ENCODE results near the gene EXD1. TPM values are rescaled to one million over a fixed set of nuclear protein-coding genes. Genes with fewer than 3 reads are reported as not detected.

EXD1 gene
- total RNA-seq, 1 experiment from 2014 or later, result not detected

DNA sequence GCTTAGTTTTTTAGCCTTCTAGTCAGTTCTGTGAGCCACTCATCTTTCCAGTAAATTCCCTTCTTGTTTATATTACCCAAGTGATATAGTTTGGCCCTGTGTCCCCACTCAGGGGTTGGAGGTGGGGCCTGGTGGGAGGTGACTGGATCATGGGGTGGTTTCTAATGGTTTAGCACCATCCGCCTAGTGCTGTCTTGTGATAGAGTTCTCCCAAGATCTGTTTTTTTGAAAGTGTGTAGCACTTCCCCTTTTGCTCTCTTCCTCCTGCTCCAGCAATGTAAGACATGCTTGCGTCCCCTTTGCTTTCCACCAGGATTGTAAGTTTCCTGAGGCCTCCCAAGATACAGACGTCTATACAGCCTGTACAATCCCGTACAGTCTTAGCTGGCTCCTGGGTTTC lies 60.8 kb downstream of the EXD1 start:
- no peaks in the 10 kb centered on the region for H3K4me1 ChIP-seq (ENCODE audit: insufficient read depth, low read length, poor library complexity, severe bottlenecking)
- BruUV-seq (replicated peaks), result no TSS peak
- H3K36me3 ChIP-seq (ENCODE audit: insufficient read depth, low read length, poor library complexity, severe bottlenecking), result no peaks in the 10 kb centered on the region
- ChIA-PET CTCF (no interaction called here), POLR2A (ENCODE audit: low non-redundant PET) (no interaction called here)
- no peak for DNase-seq (ENCODE audit: low spot score)
- no peaks in the 10 kb centered on the region for H3K9me3 ChIP-seq (ENCODE audit: low read depth, low read length, poor library complexity, severe bottlenecking)
- no peak overlapping the region for H3K4me3 ChIP-seq (ENCODE audit: low read depth, low read length, poor library complexity, severe bottlenecking)
- no peaks in the 10 kb centered on the region for H3K27me3 ChIP-seq (replicated peaks; ENCODE audit: insufficient read depth, low read depth, low read length, poor library complexity)
- TF ChIP-seq, protein P1, sequence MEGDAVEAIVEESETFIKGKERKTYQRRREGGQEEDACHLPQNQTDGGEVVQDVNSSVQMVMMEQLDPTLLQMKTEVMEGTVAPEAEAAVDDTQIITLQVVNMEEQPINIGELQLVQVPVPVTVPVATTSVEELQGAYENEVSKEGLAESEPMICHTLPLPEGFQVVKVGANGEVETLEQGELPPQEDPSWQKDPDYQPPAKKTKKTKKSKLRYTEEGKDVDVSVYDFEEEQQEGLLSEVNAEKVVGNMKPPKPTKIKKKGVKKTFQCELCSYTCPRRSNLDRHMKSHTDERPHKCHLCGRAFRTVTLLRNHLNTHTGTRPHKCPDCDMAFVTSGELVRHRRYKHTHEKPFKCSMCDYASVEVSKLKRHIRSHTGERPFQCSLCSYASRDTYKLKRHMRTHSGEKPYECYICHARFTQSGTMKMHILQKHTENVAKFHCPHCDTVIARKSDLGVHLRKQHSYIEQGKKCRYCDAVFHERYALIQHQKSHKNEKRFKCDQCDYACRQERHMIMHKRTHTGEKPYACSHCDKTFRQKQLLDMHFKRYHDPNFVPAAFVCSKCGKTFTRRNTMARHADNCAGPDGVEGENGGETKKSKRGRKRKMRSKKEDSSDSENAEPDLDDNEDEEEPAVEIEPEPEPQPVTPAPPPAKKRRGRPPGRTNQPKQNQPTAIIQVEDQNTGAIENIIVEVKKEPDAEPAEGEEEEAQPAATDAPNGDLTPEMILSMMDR (conservative IDR thresholded peaks at IDR 0.05; ENCODE audit: low read depth, low read length), result no peak
- TF ChIP-seq EZH2 (IDR thresholded peaks at IDR 0.05; ENCODE audit: borderline replicate concordance, low read depth, low read length, poor library complexity, severe bottlenecking), result no peak
- H3K27ac ChIP-seq (ENCODE audit: low read depth, low read length, poor library complexity, severe bottlenecking), result no peak overlapping the region
- intact Hi-C loops (cut with micrococcal nuclease; ENCODE audit: unreplicated experiment), result no loop called here

- no peak overlapping the region for H3K27ac ChIP-seq (ENCODE audit: low read depth, low read length, poor library complexity, severe bottlenecking)
- H3K9me3 ChIP-seq (ENCODE audit: low read depth, low read length, poor library complexity, severe bottlenecking), result no peaks in the 10 kb centered on the region
- no TSS peak for BruUV-seq (replicated peaks)
- DNase-seq (ENCODE audit: low spot score), result no peak
- no peak overlapping the region for H3K4me3 ChIP-seq (ENCODE audit: low read depth, low read length, poor library complexity, severe bottlenecking)
- no peaks in the 10 kb centered on the region for H3K4me1 ChIP-seq (ENCODE audit: insufficient read depth, low read length, poor library complexity, severe bottlenecking)
- intact Hi-C loops (cut with micrococcal nuclease; ENCODE audit: unreplicated experiment), result no loop called here
- TF ChIP-seq EZH2 (IDR thresholded peaks at IDR 0.05; ENCODE audit: borderline replicate concordance, low read depth, low read length, poor library complexity, severe bottlenecking), result no peak
- TF ChIP-seq, protein P1 (conservative IDR thresholded peaks at IDR 0.05; ENCODE audit: low read depth, low read length), result no peak
- no peaks in the 10 kb centered on the region for H3K27me3 ChIP-seq (replicated peaks; ENCODE audit: insufficient read depth, low read depth, low read length, poor library complexity)
- no peaks in the 10 kb centered on the region for H3K36me3 ChIP-seq (ENCODE audit: insufficient read depth, low read length, poor library complexity, severe bottlenecking)
- CTCF ChIA-PET, result no interaction called here
- POLR2A ChIA-PET (ENCODE audit: low non-redundant PET), result no interaction called here
Observed at GRCh38 chr15:41169086-41169485, 61.5 kb downstream of the EXD1 start.

- H3K36me3 ChIP-seq (ENCODE audit: insufficient read depth, low read length, poor library complexity, severe bottlenecking), result no peaks in the 10 kb centered on the region
- TF ChIP-seq EZH2 (IDR thresholded peaks at IDR 0.05; ENCODE audit: borderline replicate concordance, low read depth, low read length, poor library complexity, severe bottlenecking), result no peak
- TF ChIP-seq, protein P1 (conservative IDR thresholded peaks at IDR 0.05; ENCODE audit: low read depth, low read length), result no peak
- H3K4me1 ChIP-seq (ENCODE audit: insufficient read depth, low read length, poor library complexity, severe bottlenecking), result peaks cover 12% of the 10 kb centered on the region
- no TSS peak for BruUV-seq (replicated peaks)
- no peak overlapping the region for H3K27ac ChIP-seq (ENCODE audit: low read depth, low read length, poor library complexity, severe bottlenecking)
- intact Hi-C loops (cut with micrococcal nuclease; ENCODE audit: unreplicated experiment), result no loop called here
- no peaks in the 10 kb centered on the region for H3K27me3 ChIP-seq (replicated peaks; ENCODE audit: insufficient read depth, low read depth, low read length, poor library complexity)
- ChIA-PET CTCF (no interaction called here), POLR2A (ENCODE audit: low non-redundant PET) (no interaction called here)
- no peak overlapping the region for H3K4me3 ChIP-seq (ENCODE audit: low read depth, low read length, poor library complexity, severe bottlenecking)
- no peaks in the 10 kb centered on the region for H3K9me3 ChIP-seq (ENCODE audit: low read depth, low read length, poor library complexity, severe bottlenecking)
- DNase-seq (ENCODE audit: low spot score), result peak; percentile 10
Observed at GRCh38 chr15:41161736-41162135, 68.8 kb downstream of the EXD1 start.

Data from A673 (cell line).